Sigmoid colon (tissue), 4 donors: ENCODE results near the gene KMT2C.

ENCODE experiments used
- CTCF ChIP-seq, 4 experiments: fragments of 450-650 bp in 3 of 4; fragments of 200-600 bp in 1 of 4; IDR thresholded peaks; one replicate each; pipeline ENCODE4 v1.5.1; 2016 to 2019; ENCODE audit warnings: antibody characterized with exemption in 4 of 4, mild to moderate bottlenecking in 3 of 4, moderate library complexity in 2 of 4
- EP300 ChIP-seq, 4 donors: sonication (generic); formaldehyde crosslinking; IDR thresholded peaks; one replicate each; pipeline ENCODE4 v1.6.1; 2017; ENCODE audit warnings: antibody characterized with exemption in 4 of 4
- POLR2A ChIP-seq, 2 donors: fragments of 450-650 bp; IDR thresholded peaks; one replicate each; pipeline ENCODE4 v1.6.1; 2016; ENCODE audit warnings: antibody characterized with exemption in 2 of 2, mild to moderate bottlenecking in 2 of 2, moderate library complexity in 2 of 2

GRCh38 chr7:152202056-152202455 is 233.7 kb downstream of the KMT2C start:
- no peak for TF ChIP-seq CTCF (IDR thresholded peaks at IDR 0.05)
- TF ChIP-seq POLR2A (IDR thresholded peaks at IDR 0.05), result no peak
- TF ChIP-seq EP300 (IDR thresholded peaks at IDR 0.05), result no peak
